Glutamatergic neuron (in vitro differentiated cells): ENCODE results near the gene ACTL9. TPM values are rescaled to one million over a fixed set of nuclear protein-coding genes. Genes with fewer than 3 reads are reported as not detected.
"Not testable (repeated sequence)": the region's sequence is repeated elsewhere in the genome, so short reads cannot be mapped to it uniquely, and the experiment has no call there.

Experiments
- DNase-seq: peaks from one replicate; pipeline ENCODE4 v3.0.0; 2022
- H3K27ac Mint-ChIP-seq: one replicate; pipeline ENCODE4 v1.8.0; 2020; ENCODE audit warnings: mild to moderate bottlenecking, mixed read lengths, inconsistent platforms; ENCODE audit not compliant: unreplicated experiment
- H3K27me3 Mint-ChIP-seq: one replicate; pipeline ENCODE4 v1.8.0; 2020; ENCODE audit warnings: mild to moderate bottlenecking, moderate library complexity, mixed read lengths, inconsistent platforms; ENCODE audit not compliant: unreplicated experiment
- H3K36me3 Mint-ChIP-seq: one replicate; pipeline ENCODE4 v1.8.0; 2020; ENCODE audit warnings: mild to moderate bottlenecking, mixed read lengths, inconsistent platforms; ENCODE audit not compliant: unreplicated experiment
- H3K4me1 Mint-ChIP-seq: one replicate; pipeline ENCODE4 v1.8.0; 2020; ENCODE audit warnings: mild to moderate bottlenecking, low read depth, mixed read lengths, inconsistent platforms; ENCODE audit not compliant: unreplicated experiment
- H3K4me3 Mint-ChIP-seq: one replicate; pipeline ENCODE4 v1.8.0; 2020; ENCODE audit warnings: mild to moderate bottlenecking, mixed read lengths, inconsistent platforms; ENCODE audit not compliant: unreplicated experiment
- H3K9me3 Mint-ChIP-seq: one replicate; pipeline ENCODE4 v1.8.0; 2020; ENCODE audit warnings: mild to moderate bottlenecking, moderate library complexity, mixed read lengths, inconsistent platforms; ENCODE audit not compliant: unreplicated experiment
- CTCF ChIP-seq: fragments of 200-600 bp; sonication (generic); IDR thresholded peaks from one replicate; pipeline ENCODE4 v1.5.0; 2021; ENCODE audit not compliant: partially characterized antibody, unreplicated experiment
- total RNA-seq: library from RNA; stranded (reverse); fragmentation: NEBNext Ultra II Directional; extraction: Animal tissue kit (Norgen Biotek cat#: 25700); gene quantifications from one replicate; pipeline ENCODE4 v1.2.1, GENCODE V29; 2021; ENCODE audit not compliant: unreplicated experiment

The ACTL9 gene
- total RNA-seq, 1 donor from 2014 or later: not detected

DNA sequence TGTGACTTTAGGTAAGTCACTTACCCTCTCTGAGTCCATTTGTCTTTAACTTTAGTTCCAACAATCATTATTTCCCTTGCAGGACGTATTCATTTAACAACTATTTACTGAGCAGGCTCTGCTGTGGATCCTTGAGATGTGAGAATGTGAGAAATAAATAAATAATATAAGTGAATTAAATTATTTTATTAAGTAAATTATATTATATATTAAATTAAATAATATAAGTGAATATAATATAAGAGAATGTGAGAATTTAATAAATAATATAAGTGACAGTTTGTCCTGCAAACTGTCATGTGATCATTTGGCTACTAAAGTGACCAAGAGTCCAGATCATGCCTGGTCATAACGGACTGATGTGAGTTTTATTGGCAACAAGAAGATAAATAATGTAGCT lies 23.4 kb upstream of the ACTL9 start:
- no peak overlapping the region for H3K27ac Mint-ChIP-seq
- peaks cover 8% of the 10 kb centered on the region for H3K36me3 Mint-ChIP-seq
- H3K9me3 Mint-ChIP-seq: peaks cover 15% of the 10 kb centered on the region
- no peak for DNase-seq
- no peaks in the 10 kb centered on the region for H3K27me3 Mint-ChIP-seq
- no peak for TF ChIP-seq CTCF
- H3K4me3 Mint-ChIP-seq: no peak overlapping the region
- H3K4me1 Mint-ChIP-seq: no peaks in the 10 kb centered on the region

DNA sequence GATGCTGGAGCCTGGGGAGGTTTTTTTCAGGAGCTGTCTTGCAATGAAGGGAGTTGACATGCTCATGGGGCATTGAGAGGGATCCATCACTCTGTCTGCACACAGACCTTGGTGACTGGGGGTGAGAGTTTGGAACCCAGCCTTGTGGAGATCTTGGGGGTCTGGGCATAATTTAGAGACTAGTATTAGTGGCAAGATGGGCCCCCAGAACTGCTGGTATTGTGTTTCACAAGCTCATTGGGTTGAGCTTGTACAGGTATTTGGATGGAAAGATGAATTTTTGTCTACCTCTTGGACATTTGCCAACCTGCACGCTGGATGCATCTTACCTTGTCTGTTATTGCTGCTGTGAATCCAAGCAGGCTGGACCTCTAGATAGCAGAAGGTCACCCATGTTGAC lies 22.7 kb upstream of the ACTL9 start, which contains the start of gene OR2Z1:
TSS of gene OR2Z1 (plus strand) at position 301 of the 400 bp plus-strand sequence. CDS start 9,395 bp downstream, outside the sequence.
- Mint-ChIP-seq H3K36me3 (peaks cover 8% of the 10 kb centered on the region), H3K27ac (no peak within 1 kb of the TSS), H3K4me3 (no peak within 1 kb of the TSS), H3K27me3 (no peaks in the 10 kb centered on the region), H3K9me3 (peaks cover 9% of the 10 kb centered on the region), H3K4me1 (no peaks in the 10 kb centered on the region)
- TF ChIP-seq CTCF: no peak
- DNase-seq: no peak

DNA sequence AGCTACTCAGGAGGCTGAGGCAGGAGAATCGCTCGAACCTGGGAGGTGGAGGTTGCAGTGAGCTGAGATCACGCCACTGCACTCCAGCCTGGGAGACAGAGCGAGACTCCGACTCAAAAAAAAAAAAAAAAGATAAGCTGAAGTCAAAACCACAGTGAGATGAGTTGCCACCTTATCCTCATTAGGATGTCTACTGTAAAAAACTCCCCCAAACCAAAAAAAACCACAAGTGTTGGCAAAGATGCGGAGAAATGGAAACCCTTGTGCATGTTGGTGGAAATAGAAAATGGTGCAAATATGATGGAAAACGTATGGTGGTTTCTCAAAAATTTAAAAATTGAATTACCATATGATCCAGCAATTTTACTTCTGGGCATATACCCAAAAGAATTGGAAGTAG lies 11.7 kb upstream of the ACTL9 start:
- not testable (repeated sequence) for H3K27ac Mint-ChIP-seq

DNA sequence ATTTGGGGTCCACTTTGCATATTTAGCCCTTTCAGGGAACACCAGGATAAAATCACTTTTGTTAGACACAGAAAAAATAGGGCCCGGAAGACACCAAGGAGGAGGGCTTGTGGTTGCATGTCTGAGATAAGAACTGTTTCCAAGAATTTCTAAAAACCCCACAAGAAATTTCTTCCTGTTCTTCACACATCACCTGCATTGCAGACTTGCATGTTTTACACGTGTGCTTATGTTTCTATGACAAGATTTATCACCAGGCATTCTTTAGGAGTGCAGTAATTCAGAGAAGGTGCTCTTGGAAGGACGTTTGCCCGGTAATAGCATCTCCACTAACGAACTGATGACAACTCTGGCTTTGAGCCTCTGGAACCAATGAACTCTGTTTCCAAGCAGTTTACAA lies 7.1 kb upstream of the ACTL9 start:
- Mint-ChIP-seq H3K27me3 (no peaks in the 10 kb centered on the region), H3K4me3 (no peak overlapping the region), H3K4me1 (no peaks in the 10 kb centered on the region), H3K36me3 (no peaks in the 10 kb centered on the region), H3K9me3 (no peaks in the 10 kb centered on the region), H3K27ac (no peak overlapping the region)
- DNase-seq: no peak
- TF ChIP-seq CTCF: no peak

More for the DNA sequence above, 11.7 kb upstream of the ACTL9 start:
- not testable (repeated sequence) for H3K36me3 Mint-ChIP-seq, DNase-seq, H3K27me3 Mint-ChIP-seq, H3K4me3 Mint-ChIP-seq, H3K9me3 Mint-ChIP-seq, H3K4me1 Mint-ChIP-seq

DNA sequence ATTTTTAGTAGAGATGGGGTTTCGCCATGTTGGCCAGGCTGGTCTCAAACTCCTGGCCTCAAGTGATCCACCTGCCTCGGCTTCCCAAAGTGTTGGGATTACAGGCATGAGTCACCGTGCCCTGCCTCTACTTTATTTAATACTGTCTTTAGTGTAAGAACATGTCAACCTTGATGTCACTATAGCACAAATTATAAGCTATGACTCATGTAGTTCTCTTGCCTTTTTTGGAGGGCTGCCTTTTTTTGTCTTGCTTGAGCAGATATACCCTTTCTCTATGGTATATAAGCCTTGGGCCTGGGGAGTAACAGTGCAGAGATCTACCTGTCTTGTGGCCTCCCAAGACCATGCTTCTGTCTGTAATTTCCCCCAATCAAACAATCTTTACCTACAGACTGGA lies 6.7 kb upstream of the ACTL9 start:
- H3K27me3 Mint-ChIP-seq: not testable (repeated sequence)

DNA sequence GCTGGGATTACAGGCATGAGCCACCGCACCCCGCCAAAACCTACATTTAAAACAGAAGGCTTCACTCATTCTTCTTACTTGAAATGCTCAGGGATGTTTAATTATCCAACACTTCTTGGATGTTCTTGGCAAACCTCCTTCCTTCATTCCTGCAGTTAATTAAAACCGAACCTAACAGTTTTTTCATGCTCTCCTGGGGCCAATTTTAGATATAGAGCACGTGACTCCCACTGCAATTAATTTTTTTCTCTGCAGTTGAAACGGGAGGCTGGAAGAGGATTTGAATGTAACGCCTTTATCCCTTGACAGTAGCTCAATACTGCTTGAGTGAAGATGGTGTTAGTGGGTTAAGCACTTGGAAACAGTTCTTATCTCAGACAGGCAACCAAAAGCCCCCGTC lies 4.6 kb upstream of the ACTL9 start:
- no peaks in the 10 kb centered on the region for H3K36me3 Mint-ChIP-seq

More for the DNA sequence above, 6.7 kb upstream of the ACTL9 start:
- not testable (repeated sequence) for H3K4me3 Mint-ChIP-seq, H3K4me1 Mint-ChIP-seq, DNase-seq, H3K9me3 Mint-ChIP-seq, H3K27ac Mint-ChIP-seq, H3K36me3 Mint-ChIP-seq

More for the DNA sequence above, 4.6 kb upstream of the ACTL9 start:
- no peak for TF ChIP-seq CTCF
- Mint-ChIP-seq H3K27ac (no peak overlapping the region), H3K4me1 (no peaks in the 10 kb centered on the region), H3K27me3 (peaks cover 4% of the 10 kb centered on the region), H3K9me3 (peaks cover 2% of the 10 kb centered on the region), H3K4me3 (no peak overlapping the region)
- DNase-seq: no peak
